ENCODE measurements around the gene KLHL30. TPM values are rescaled to one million over a fixed set of nuclear protein-coding genes. Genes with fewer than 3 reads are reported as not detected.

Gene KLHL30
- total RNA-seq, 1 experiment from 2014 or later = 0.64 TPM

- CTCF ChIA-PET = no interaction called here
- no TSS peak for BruUV-seq (replicated peaks)
Measured at GRCh38 chr2:238092486-238093035, 45.9 kb upstream of the KLHL30 start.

GRCh38 chr2:238093181-238094140 is 45.0 kb upstream of the KLHL30 start:
- intact Hi-C loops (cut with micrococcal nuclease; ENCODE audit: unreplicated experiment) = no loop called here
- BruUV-seq (replicated peaks) = no TSS peak
- Mint-ChIP-seq H3K36me3 (ENCODE audit: insufficient read depth, unreplicated experiment) (peaks cover 9% of the 10 kb centered on the region), H3K4me1 (ENCODE audit: low read depth, unreplicated experiment) (no peaks in the 10 kb centered on the region), H3K27me3 (ENCODE audit: unreplicated experiment) (no peaks in the 10 kb centered on the region), H3K27ac (ENCODE audit: unreplicated experiment) (no peak overlapping the region), H3K4me3 (ENCODE audit: low read depth, unreplicated experiment) (no peak overlapping the region), H3K9me3 (ENCODE audit: low read depth, unreplicated experiment) (no peaks in the 10 kb centered on the region)
- no peak for DNase-seq
- no peak for TF ChIP-seq CTCF (IDR thresholded peaks at IDR 0.05; ENCODE audit: unreplicated experiment)
- CTCF ChIA-PET = no interaction called here

More at GRCh38 chr2:238092486-238093035, 45.9 kb upstream of the KLHL30 start:
- Mint-ChIP-seq H3K9me3 (ENCODE audit: low read depth, unreplicated experiment) (no peaks in the 10 kb centered on the region), H3K4me1 (ENCODE audit: low read depth, unreplicated experiment) (no peaks in the 10 kb centered on the region), H3K4me3 (ENCODE audit: low read depth, unreplicated experiment) (no peak overlapping the region), H3K27me3 (ENCODE audit: unreplicated experiment) (no peaks in the 10 kb centered on the region), H3K27ac (ENCODE audit: unreplicated experiment) (no peak overlapping the region), H3K36me3 (ENCODE audit: insufficient read depth, unreplicated experiment) (peaks cover 9% of the 10 kb centered on the region)
- TF ChIP-seq CTCF (IDR thresholded peaks at IDR 0.05; ENCODE audit: unreplicated experiment) = no peak
- DNase-seq = no peak
- intact Hi-C loops (cut with micrococcal nuclease; ENCODE audit: unreplicated experiment) = no loop called here

DNA sequence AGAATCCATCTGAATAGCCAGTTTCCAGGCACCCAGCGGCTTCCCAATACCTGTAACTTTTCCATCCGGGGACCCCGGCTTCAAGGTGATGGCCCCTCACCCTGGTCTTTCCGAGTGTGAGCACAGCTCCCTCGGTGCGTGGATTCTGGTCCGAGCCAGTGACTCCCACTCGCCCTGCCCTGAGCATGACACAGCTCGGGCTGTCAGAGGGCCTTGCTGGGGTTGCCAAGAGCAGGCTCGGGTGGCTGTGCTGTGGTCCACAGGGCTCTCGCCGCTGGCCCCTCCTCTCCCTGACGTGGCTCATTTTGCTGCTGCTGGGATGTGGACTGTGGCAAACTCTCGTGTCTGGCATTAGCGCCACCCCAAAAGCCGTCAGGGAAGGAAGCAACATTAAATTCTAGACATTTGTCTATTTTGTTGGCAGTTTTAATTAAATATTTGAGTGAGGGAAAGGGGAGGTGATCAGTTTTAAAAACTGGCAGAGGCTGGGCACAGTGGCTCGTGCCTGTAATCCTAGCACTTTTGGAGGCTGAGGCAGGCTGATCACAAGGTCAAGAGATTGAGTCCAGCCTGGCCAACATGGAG is 43.9 kb upstream of the KLHL30 start:
- no TSS peak for BruUV-seq (replicated peaks)
- no peak for TF ChIP-seq CTCF (IDR thresholded peaks at IDR 0.05; ENCODE audit: unreplicated experiment)
- Mint-ChIP-seq H3K36me3 (ENCODE audit: insufficient read depth, unreplicated experiment) (peaks cover 9% of the 10 kb centered on the region), H3K4me3 (ENCODE audit: low read depth, unreplicated experiment) (no peak overlapping the region), H3K27me3 (ENCODE audit: unreplicated experiment) (no peaks in the 10 kb centered on the region), H3K4me1 (ENCODE audit: low read depth, unreplicated experiment) (no peaks in the 10 kb centered on the region), H3K27ac (ENCODE audit: unreplicated experiment) (no peak overlapping the region), H3K9me3 (ENCODE audit: low read depth, unreplicated experiment) (no peaks in the 10 kb centered on the region)
- CTCF ChIA-PET = no interaction called here
- intact Hi-C loops (cut with micrococcal nuclease; ENCODE audit: unreplicated experiment) = no loop called here
- no peak for DNase-seq

DNA sequence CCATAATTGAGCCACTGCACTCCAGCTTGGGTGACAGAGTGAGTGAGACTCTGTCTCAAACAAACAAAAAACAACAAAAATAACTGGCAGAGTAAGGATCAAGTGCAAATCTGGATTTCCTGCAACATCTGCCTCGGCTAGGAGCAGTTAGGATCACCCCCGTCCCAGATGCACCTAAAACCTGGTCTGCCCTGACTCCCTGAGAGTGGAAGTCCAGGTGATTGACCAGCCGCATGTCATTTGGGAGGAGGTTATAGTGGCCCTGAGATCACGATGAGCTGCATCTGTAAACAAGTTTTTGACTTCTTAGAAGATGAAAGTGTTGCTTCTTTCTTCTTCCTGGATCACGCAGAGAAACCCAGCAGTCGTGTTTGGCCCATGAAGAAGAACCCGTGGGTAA is 43.3 kb upstream of the KLHL30 start:
- Mint-ChIP-seq H3K4me3 (ENCODE audit: low read depth, unreplicated experiment) (no peak overlapping the region), H3K27me3 (ENCODE audit: unreplicated experiment) (no peaks in the 10 kb centered on the region), H3K36me3 (ENCODE audit: insufficient read depth, unreplicated experiment) (peaks cover 9% of the 10 kb centered on the region), H3K9me3 (ENCODE audit: low read depth, unreplicated experiment) (no peaks in the 10 kb centered on the region), H3K27ac (ENCODE audit: unreplicated experiment) (no peak overlapping the region), H3K4me1 (ENCODE audit: low read depth, unreplicated experiment) (no peaks in the 10 kb centered on the region)
- no TSS peak for BruUV-seq (replicated peaks)
- no peak for DNase-seq
- CTCF ChIA-PET = no interaction called here
- TF ChIP-seq CTCF (IDR thresholded peaks at IDR 0.05; ENCODE audit: unreplicated experiment) = no peak
- intact Hi-C loops (cut with micrococcal nuclease; ENCODE audit: unreplicated experiment) = no loop called here
